ENCODE results near the gene MPIG6B.

Gene MPIG6B

GRCh38 chr6:31739639-31740396, 16.6 kb downstream of the MPIG6B start, which contains the start of gene MSH5:
Gene MSH5, plus strand, starts transcription at chr6:31740005. Its CDS starts 462 bp downstream, at chr6:31740467.
- peak; percentile 98 for DNase-seq

GRCh38 chr6:31740397-31741223, 17.4 kb downstream of the MPIG6B start:
- DNase-seq: no peak

- no peak for DNase-seq
These were observed 18.6 kb downstream of the MPIG6B start for GRCh38 chr6:31741815-31742214.

- DNase-seq: no peak
These were observed 19.7 kb downstream of the MPIG6B start for GRCh38 chr6:31742894-31743293.

- no peak for DNase-seq
These were observed 21.2 kb downstream of the MPIG6B start for GRCh38 chr6:31744422-31744821.

- no peak for DNase-seq
These were observed 26.3 kb downstream of the MPIG6B start for GRCh38 chr6:31749301-31750036.

- DNase-seq: no peak
These were observed 27.3 kb downstream of the MPIG6B start for GRCh38 chr6:31750411-31751022.

GRCh38 chr6:31752739-31753319, 29.7 kb downstream of the MPIG6B start:
- no peak for DNase-seq

GRCh38 chr6:31758281-31758680, 35.1 kb downstream of the MPIG6B start:
- DNase-seq: no peak

GRCh38 chr6:31760790-31761189, 37.6 kb downstream of the MPIG6B start:
- no peak for DNase-seq

GRCh38 chr6:31761343-31761742, 38.2 kb downstream of the MPIG6B start:
- no peak for DNase-seq

GRCh38 chr6:31762356-31762755, 39.2 kb downstream of the MPIG6B start, which contains the start of gene SAPCD1:
Gene SAPCD1, plus strand, starts transcription at chr6:31762656. Its CDS starts 399 bp downstream, at chr6:31763055.
- DNase-seq: no peak

- no peak for DNase-seq
These were observed 39.9 kb downstream of the MPIG6B start for GRCh38 chr6:31762878-31763618.

GRCh38 chr6:31763619-31763940, 40.4 kb downstream of the MPIG6B start:
- DNase-seq: peak; percentile 28

- DNase-seq: no peak
These were observed 41.0 kb downstream of the MPIG6B start for GRCh38 chr6:31764198-31764597.

GRCh38 chr6:31765559-31765909, 42.4 kb downstream of the MPIG6B start:
- DNase-seq: no peak

- no peak for DNase-seq
These were observed 43.0 kb downstream of the MPIG6B start for GRCh38 chr6:31765910-31766794.

GRCh38 chr6:31767096-31767645, 44.0 kb downstream of the MPIG6B start:
- DNase-seq: no peak

- peak; percentile 5 for DNase-seq
These were observed 45.4 kb downstream of the MPIG6B start for GRCh38 chr6:31768363-31769257.
